Keratinocyte (primary cell): ENCODE data around the gene PRDM7. TPM values are rescaled to one million over a fixed set of nuclear protein-coding genes. Genes with fewer than 3 reads are reported as not detected.

Experiments
- DNase-seq: peaks from one replicate; pipeline ENCODE4 v3.0.0-alpha.2; 2011; ENCODE audit warnings: low read depth, missing footprints, low spot score
- FAIRE-seq: peaks from 2 replicates; lab custom pipeline; 2011; peaks lifted over from hg19 to GRCh38; lab: Jason Lieb, UNC
- H2AFZ ChIP-seq: 2 replicates; pipeline ENCODE4 v1.6.0; 2012; ENCODE audit warnings: low read length, control low read depth, inconsistent platforms; ENCODE audit not compliant: control insufficient read depth
- H3K27ac ChIP-seq: 2 replicates; pipeline ENCODE4 v1.5.1; 2011; ENCODE audit warnings: low read length; ENCODE audit not compliant: control insufficient read depth, insufficient read depth
- H3K27me3 ChIP-seq: 3 replicates; pipeline ENCODE4 v1.6.0; 2011; ENCODE audit warnings: low read length; ENCODE audit not compliant: control insufficient read depth, insufficient read depth; ENCODE audit errors: extremely low read depth
- H3K36me3 ChIP-seq, 2 experiments: 2 replicates in 1 of 2; 3 replicates in 1 of 2; pipeline ENCODE4 v1.5.1; 2011; ENCODE audit warnings: low read length in 2 of 2, mild to moderate bottlenecking in 1 of 2; ENCODE audit not compliant: control insufficient read depth in 2 of 2, insufficient read depth in 2 of 2; ENCODE audit errors: extremely low read depth in 1 of 2
- H3K4me1 ChIP-seq: 3 replicates; pipeline ENCODE4 v1.5.1; 2011; ENCODE audit warnings: low read length; ENCODE audit not compliant: control insufficient read depth, insufficient read depth; ENCODE audit errors: extremely low read depth
- H3K4me2 ChIP-seq: 3 replicates; pipeline ENCODE4 v1.6.0; 2011; ENCODE audit warnings: low read depth, low read length; ENCODE audit not compliant: control insufficient read depth, insufficient read depth; ENCODE audit errors: extremely low read depth
- H3K4me3 ChIP-seq, 3 experiments: fragments of 200-600 bp in 1 of 3; sonication (generic) in 1 of 3; 2 replicates in 2 of 3; 3 replicates in 1 of 3; pipeline ENCODE4 v1.5.1; 2011 to 2016; ENCODE audit warnings: low read length in 3 of 3, mild to moderate bottlenecking in 3 of 3, control low read depth in 2 of 3, inconsistent platforms in 1 of 3, low read depth in 1 of 3, mixed read lengths in 1 of 3, mixed run types in 1 of 3, moderate library complexity in 1 of 3; ENCODE audit not compliant: control insufficient read depth in 2 of 3, insufficient read depth in 2 of 3; ENCODE audit errors: extremely low read depth in 1 of 3
- H3K79me2 ChIP-seq: 2 replicates; pipeline ENCODE4 v1.6.0; 2012; ENCODE audit warnings: low read length; ENCODE audit not compliant: control insufficient read depth, insufficient read depth
- H3K9ac ChIP-seq: 3 replicates; pipeline ENCODE4 v1.6.0; 2011; ENCODE audit warnings: low read length; ENCODE audit not compliant: control insufficient read depth, insufficient read depth; ENCODE audit errors: extremely low read depth
- H3K9me1 ChIP-seq: 3 replicates; pipeline ENCODE4 v1.6.0; 2011; ENCODE audit warnings: low read length; ENCODE audit not compliant: control insufficient read depth, insufficient read depth; ENCODE audit errors: extremely low read depth
- H3K9me3 ChIP-seq: 2 replicates; pipeline ENCODE4 v1.5.1; 2012; ENCODE audit warnings: low read depth, low read length; ENCODE audit not compliant: control insufficient read depth
- H4K20me1 ChIP-seq: 3 replicates; pipeline ENCODE4 v1.6.0; 2011; ENCODE audit warnings: low read length; ENCODE audit not compliant: control insufficient read depth, insufficient read depth; ENCODE audit errors: extremely low read depth
- CTCF ChIP-seq, 3 experiments: IDR thresholded peaks in 1 of 3; conservative IDR thresholded peaks in 1 of 3; optimal IDR thresholded peaks in 1 of 3; 2 replicates in 2 of 3; 3 replicates in 1 of 3; pipeline versions ENCODE3 to v1.5.1; 2011; ENCODE audit warnings: low read length in 3 of 3, mild to moderate bottlenecking in 3 of 3, moderate library complexity in 2 of 3, control low read depth in 1 of 3, inconsistent platforms in 1 of 3; ENCODE audit not compliant: insufficient read depth in 2 of 3; ENCODE audit errors: extremely low read depth in 1 of 3
- EZH2 ChIP-seq: IDR thresholded peaks from one replicate; pipeline ENCODE4 v1.6.1; 2012; ENCODE audit warnings: inconsistent platforms, mild to moderate bottlenecking, low read length, moderate library complexity
- dilution Hi-C: fragments of 300-500 bp; cut with MboI; formaldehyde crosslinking; loops from one replicate; pipeline ENCODE4 v1.7.0; 2020; ENCODE audit warnings: low sequenced_read_pairs; ENCODE audit not compliant: extremely low pct_ligation_motif_present
- polyA plus RNA-seq, 5 experiments: library from polyadenylated mRNA; depleted of rRNA in 3 of 5; stranded (reverse) in 3 of 5; stranded (forward) in 1 of 5; unstranded in 1 of 5; fragments of >200 nt; gene quantifications; 1 replicate in 1 of 5; 2 replicates in 3 of 5; 3 replicates in 1 of 5; pipeline versions ENCODE4 v1.2.1 to v1.2.3, GENCODE V29; 2011 to 2012; ENCODE audit warnings: missing spikeins in 2 of 5, low read depth in 1 of 5, low replicate concordance in 1 of 5

Gene PRDM7
- polyA plus RNA-seq, 1 donor (not counting 4 experiments of a cell fraction or from before 2014, with no cell fraction given), result not detected

DNA sequence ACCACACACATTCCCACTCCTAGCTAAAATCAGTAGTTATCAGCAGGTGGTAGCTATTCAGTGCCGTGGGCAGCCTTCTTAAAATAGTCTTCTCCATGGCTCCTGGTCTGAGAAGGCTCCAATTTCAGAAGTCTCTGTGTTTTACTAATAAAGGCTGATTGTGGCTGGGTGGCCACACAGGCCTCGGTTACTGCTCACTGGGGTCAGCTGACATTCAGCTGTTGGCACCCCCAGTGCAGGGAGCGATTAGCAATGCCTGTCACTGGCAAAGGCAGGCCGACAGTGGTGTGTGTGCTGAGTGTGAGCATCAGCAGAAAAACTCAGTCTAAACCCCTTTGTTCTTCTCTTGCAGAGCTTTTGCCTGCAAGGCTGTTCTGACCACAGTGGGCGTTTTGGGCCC, 41.2 kb downstream of the PRDM7 start:
- Histone ChIP-seq H3K9ac (no peak overlapping the region), H2AFZ (no peak overlapping the region), H3K4me2 (no peak overlapping the region), H3K36me3 (peaks cover 38 to 45% of the 10 kb centered on the region in 2 experiments), H3K4me3 (no peak overlapping the region), H3K27me3 (no peaks in the 10 kb centered on the region), H3K79me2 (no peaks in the 10 kb centered on the region), H3K27ac (no peak overlapping the region), H3K4me1 (no peaks in the 10 kb centered on the region), H4K20me1 (peaks cover 3% of the 10 kb centered on the region), H3K9me1 (no peaks in the 10 kb centered on the region), H3K9me3 (no peaks in the 10 kb centered on the region)
- no peak for FAIRE-seq
- dilution Hi-C loops, result no loop called here
- TF ChIP-seq EZH2 (no peak), CTCF (optimal IDR thresholded peaks at IDR 0.05 in 1 of 3, IDR thresholded peaks at IDR 0.05 in 1 of 3, conservative IDR thresholded peaks at IDR 0.05 in 1 of 3; ENCODE audit: extremely low read depth in 1 of 3, insufficient read depth in 2 of 3, low read length in 3 of 3) (no peak)
- no peak for DNase-seq

DNA sequence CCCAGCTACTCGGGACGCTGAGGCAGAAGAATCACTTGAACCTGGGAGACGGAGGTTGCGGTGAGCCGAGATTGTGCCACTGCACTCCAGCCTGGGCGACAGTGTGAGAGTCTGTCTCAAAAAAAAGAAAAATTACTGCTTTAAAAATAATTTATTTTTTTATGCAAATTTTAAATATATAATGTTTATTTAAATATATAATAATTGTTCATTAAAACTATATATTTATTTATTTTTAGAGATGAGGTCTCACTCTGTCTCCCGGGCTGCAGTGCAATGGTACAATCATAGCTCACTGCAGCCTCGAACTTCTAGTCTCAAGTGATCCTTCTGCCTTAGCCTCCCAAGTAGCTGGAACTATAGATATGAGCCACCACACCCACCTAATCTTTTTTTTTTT, 42.6 kb downstream of the PRDM7 start:
- dilution Hi-C loops, result no loop called here
- Histone ChIP-seq H3K27ac (no peak overlapping the region), H3K36me3 (peaks cover 30 to 37% of the 10 kb centered on the region in 2 experiments), H3K9me3 (no peaks in the 10 kb centered on the region), H3K4me2 (no peak overlapping the region), H3K4me1 (no peaks in the 10 kb centered on the region), H3K79me2 (no peaks in the 10 kb centered on the region), H2AFZ (no peak overlapping the region), H3K9me1 (no peaks in the 10 kb centered on the region), H3K27me3 (no peaks in the 10 kb centered on the region), H3K9ac (no peak overlapping the region), H3K4me3 (no peak overlapping the region), H4K20me1 (peaks cover 3% of the 10 kb centered on the region)
- no peak for FAIRE-seq
- no peak for TF ChIP-seq EZH2
- TF ChIP-seq CTCF (optimal IDR thresholded peaks at IDR 0.05 in 1 of 3, IDR thresholded peaks at IDR 0.05 in 1 of 3, conservative IDR thresholded peaks at IDR 0.05 in 1 of 3; ENCODE audit: extremely low read depth in 1 of 3, insufficient read depth in 2 of 3, low read length in 3 of 3), result no peak
- no peak for DNase-seq
